HepG2 (cell line): Measurements from ENCODE around the gene AHCYL2. TPM values are rescaled to one million over a fixed set of nuclear protein-coding genes. Genes with fewer than 3 reads are reported as not detected.

ENCODE experiments used
- ATAC-seq: fragments of 200-7000 bp; cut with Tn5 transposase; 3 replicates; pipeline ENCODE4 v1.9.1; 2020; ENCODE audit warnings: mild to moderate bottlenecking, moderate library complexity
- BruUV-seq: library from RNA; stranded (reverse); fragments of 400-500 nt; replicated peaks from 2 replicates; lab custom pipeline; 2021; lab: Mats Ljungman, UMichigan
- CTCF ChIA-PET: fragments of 300-600 bp; formaldehyde crosslinking; extraction: SDS; loops from one replicate; lab custom pipeline; 2021; ENCODE audit warnings: low total read pairs, inconsistent platforms, low intra/inter-chr PET ratio; lab: Yijun Ruan, JAX
- POLR2A ChIA-PET: fragments of 350-600 bp; sonication (Branson Sonifier 250); formaldehyde crosslinking; loops from one replicate; lab custom pipeline; 2020; ENCODE audit warnings: antibody characterized with exemption, inconsistent platforms; lab: Yijun Ruan, JAX
- DNase-seq: peaks from one replicate; pipeline ENCODE4 v3.0.0-alpha.2; 2015; ENCODE audit warnings: low spot score
- FAIRE-seq: peaks from 3 replicates; lab custom pipeline; 2011; peaks lifted over from hg19 to GRCh38; lab: Jason Lieb, UNC
- H2AFZ ChIP-seq: one replicate; pipeline ENCODE4 v1.6.1; 2011; ENCODE audit warnings: low read length, inconsistent platforms
- H3K27ac ChIP-seq: fragments of 300-600 bp; 3 replicates; pipeline ENCODE4 v1.8.0; 2011; ENCODE audit warnings: mixed run types, mild to moderate bottlenecking, mixed read lengths, low read length, inconsistent platforms; ENCODE audit not compliant: insufficient read depth; ENCODE audit errors: extremely low read length
- H3K27me3 ChIP-seq, 2 experiments: fragments of 200-600 bp in 1 of 2; 2 replicates in 1 of 2; 3 replicates in 1 of 2; pipeline versions ENCODE4 v1.6.0 to v1.8.0; 2011; ENCODE audit warnings: low read length in 2 of 2, mild to moderate bottlenecking in 2 of 2, moderate library complexity in 2 of 2, inconsistent platforms in 1 of 2; ENCODE audit not compliant: insufficient read depth in 2 of 2, control insufficient read depth in 1 of 2
- H3K36me3 ChIP-seq, 2 experiments: fragments of 200-600 bp in 1 of 2; replicated peaks in 1 of 2; 2 replicates in 1 of 2; 3 replicates in 1 of 2; pipeline versions ENCODE4 v1.5.1 to v1.8.0; 2011; ENCODE audit warnings: low read length in 2 of 2, inconsistent platforms in 1 of 2; ENCODE audit not compliant: insufficient read depth in 2 of 2, control insufficient read depth in 1 of 2
- H3K4me1 ChIP-seq: 2 replicates; pipeline ENCODE4 v1.5.1; 2012; ENCODE audit warnings: low read length, inconsistent platforms; ENCODE audit not compliant: insufficient read depth
- H3K4me2 ChIP-seq: 2 replicates; pipeline ENCODE4 v1.6.0; 2011; ENCODE audit warnings: low read depth, low read length, inconsistent platforms
- H3K4me3 ChIP-seq, 3 experiments: fragments of 200-600 bp in 1 of 3; sonication (generic), shearing (Covaris generic) in 1 of 3; replicated peaks in 1 of 3; 2 replicates each; pipeline ENCODE4 v1.5.1; 2011 to 2016; ENCODE audit warnings: low read length in 3 of 3, inconsistent platforms in 2 of 3, low read depth in 2 of 3, mild to moderate bottlenecking in 2 of 3, control low read depth in 1 of 3, mixed read lengths in 1 of 3; ENCODE audit not compliant: insufficient read depth in 1 of 3
- H3K79me2 ChIP-seq: one replicate; pipeline ENCODE4 v1.6.1; 2011; ENCODE audit warnings: low read length, inconsistent platforms; ENCODE audit not compliant: insufficient read depth
- H3K9ac ChIP-seq: 2 replicates; pipeline ENCODE4 v1.6.0; 2011; ENCODE audit warnings: mild to moderate bottlenecking, low read depth, low read length, inconsistent platforms; ENCODE audit not compliant: insufficient read depth
- H3K9me3 ChIP-seq: 2 replicates; pipeline ENCODE4 v1.5.1; 2012; ENCODE audit warnings: mild to moderate bottlenecking, low read length
- H4K20me1 ChIP-seq: 2 replicates; pipeline ENCODE4 v1.6.0; 2011; ENCODE audit warnings: inconsistent platforms, mild to moderate bottlenecking, low read length, moderate library complexity; ENCODE audit not compliant: insufficient read depth
- ARHGAP35 ChIP-seq: sonication (generic); formaldehyde crosslinking; IDR thresholded peaks from 2 replicates; pipeline ENCODE4 v1.9.0; 2022; ENCODE audit warnings: mild to moderate bottlenecking, inconsistent platforms, moderate library complexity, missing genetic modification reagents, borderline replicate concordance
- FOSL2 ChIP-seq: sonication (generic); formaldehyde crosslinking; IDR thresholded peaks from 2 replicates; pipeline ENCODE4 v1.4.0; 2020; ENCODE audit warnings: missing genetic modification reagents
- FOXC1 ChIP-seq: sonication (generic); formaldehyde crosslinking; IDR thresholded peaks from 2 replicates; pipeline ENCODE4 v1.8.0; 2022; ENCODE audit warnings: mild to moderate bottlenecking, missing genetic modification reagents, borderline replicate concordance
- HBP1 ChIP-seq: IDR thresholded peaks from 2 replicates; pipeline ENCODE4 v1.6.1; 2016; ENCODE audit warnings: low read depth, control low read depth
- HMG20B ChIP-seq: conservative IDR thresholded peaks from 2 replicates; pipeline ENCODE4 v1.6.1; 2016; ENCODE audit warnings: missing genetic modification reagents, missing compliant biosample characterization
- MEIS1 ChIP-seq: sonication (generic); formaldehyde crosslinking; IDR thresholded peaks from 2 replicates; pipeline ENCODE4 v1.9.0; 2021; ENCODE audit warnings: mild to moderate bottlenecking, missing genetic modification reagents, moderate library complexity, borderline replicate concordance
- PATZ1 ChIP-seq: sonication (generic); formaldehyde crosslinking; IDR thresholded peaks from 2 replicates; pipeline ENCODE4 v1.4.0; 2020; ENCODE audit warnings: missing genetic modification reagents
- ZNF616 ChIP-seq: sonication (generic); formaldehyde crosslinking; IDR thresholded peaks from 2 replicates; pipeline ENCODE4 v1.5.0; 2020; ENCODE audit warnings: low read depth, mild to moderate bottlenecking, missing genetic modification reagents
- ZNF709 ChIP-seq: sonication (generic); formaldehyde crosslinking; IDR thresholded peaks from 2 replicates; pipeline ENCODE4 v1.5.0; 2020; ENCODE audit warnings: mild to moderate bottlenecking, missing genetic modification reagents
- ZNF746 ChIP-seq: sonication (generic); formaldehyde crosslinking; IDR thresholded peaks from 2 replicates; pipeline ENCODE4 v1.8.0; 2022; ENCODE audit warnings: mild to moderate bottlenecking, missing genetic modification reagents
- ZNF775 ChIP-seq: sonication (generic); formaldehyde crosslinking; IDR thresholded peaks from 2 replicates; pipeline ENCODE4 v1.4.0; 2020; ENCODE audit warnings: missing genetic modification reagents, mild to moderate bottlenecking, moderate library complexity, borderline replicate concordance
- ZNF790 ChIP-seq: sonication (generic); formaldehyde crosslinking; IDR thresholded peaks from 2 replicates; pipeline ENCODE4 v1.8.0; 2022; ENCODE audit warnings: missing genetic modification reagents, mild to moderate bottlenecking, borderline replicate concordance
- ZNF850 ChIP-seq: sonication (generic); formaldehyde crosslinking; conservative IDR thresholded peaks from 2 replicates; pipeline ENCODE4 v1.9.0; 2021; ENCODE audit warnings: mild to moderate bottlenecking, missing genetic modification reagents
- WGBS: methylation state at CpG from one replicate; pipeline ENCODE4 v1.1.6; 2017; ENCODE audit warnings: low lambda C conversion rate; 5-methylcytosine and 5-hydroxymethylcytosine counted together
- in situ Hi-C: cut with HindIII; loops from 2 replicates; pipeline ENCODE4 v1.10.0; 2017; ENCODE audit warnings: low pct_unique_long_range_greater_than_20kb; ENCODE audit not compliant: extremely low pct_ligation_motif_present
- intact Hi-C: fragments of 100-400 bp; cut with micrococcal nuclease; formaldehyde crosslinking; loops from one replicate; pipeline ENCODE4 v1.10.0; 2022; ENCODE audit not compliant: unreplicated experiment
- polyA plus RNA-seq, 8 experiments: library from polyadenylated mRNA; depleted of rRNA in 3 of 8; stranded (reverse) in 7 of 8; unstranded in 1 of 8; fragments of >200 nt; fragmentation: Illumina TruSeq in 4 of 8; extraction: Trizol in 4 of 8; gene quantifications; 2 replicates each; pipeline versions ENCODE4 v1.2.1 to v1.2.3, GENCODE V29; 2011 to 2016; ENCODE audit warnings: low read depth in 4 of 8, missing spikeins in 1 of 8, mixed read lengths in 1 of 8; ENCODE audit not compliant: insufficient read depth in 1 of 8
- total RNA-seq, 5 experiments: library from RNA; depleted of rRNA; stranded (reverse); fragments of >200 nt; fragmentation: Illumina TruSeq; extraction: Trizol; gene quantifications; 2 replicates each; pipeline ENCODE4 v1.2.3, GENCODE V29; 2016; ENCODE audit warnings: low read depth in 1 of 5

The AHCYL2 gene
- total and polyA plus RNA-seq, 2 of the 13 experiments (the other 11 are each of a cell fraction or from before 2014, with no cell fraction given) = 9.5 to 14.7 TPM

- TF ChIP-seq ARHGAP35 (CRISPR knock-in tag) (no peak), HMG20B (CRISPR knock-in tag) (no peak), ZNF790 (no peak), MEIS1 (CRISPR knock-in tag) (no peak), HBP1 (CRISPR knock-in tag) (no peak), FOSL2 (no peak), ZNF775 (no peak)
Measured at GRCh38 chr7:129436335-129436923, 211.6 kb downstream of the AHCYL2 start (continued).

GRCh38 chr7:129437190-129437589 is 212.4 kb downstream of the AHCYL2 start:
- in situ Hi-C loops = no loop called here
- BruUV-seq = no TSS peak
- DNase-seq (no peak), FAIRE-seq (no peak)
- Histone ChIP-seq H4K20me1 (no peaks in the 10 kb centered on the region), H3K4me2 (no peak overlapping the region), H3K36me3 (no peaks in the 10 kb centered on the region)
- TF ChIP-seq FOXC1 (no peak), ZNF746 (CRISPR knock-in tag) (no peak), ZNF850 (CRISPR knock-in tag) (no peak), ZNF709 (CRISPR knock-in tag) (no peak), ZNF616 (no peak), PATZ1 (no peak)
- TF ChIP-seq, all 625 proteins: peak for 0
- H2AFZ ChIP-seq = no peak overlapping the region
- peaks cover 23% of the 10 kb centered on the region for H3K4me1 ChIP-seq
- H3K79me2 ChIP-seq = no peaks in the 10 kb centered on the region
- no peak overlapping the region for H3K4me3 ChIP-seq
- 93% methylated on average over 5 of the region's 5 CpGs for WGBS
- H3K9ac ChIP-seq = no peak overlapping the region
- no peak overlapping the region for H3K27ac ChIP-seq
- no peaks in the 10 kb centered on the region for H3K9me3 ChIP-seq
- intact Hi-C loops = no loop called here
- CTCF ChIA-PET = no interaction called here
- no peak for ATAC-seq
- no peaks in the 10 kb centered on the region for H3K27me3 ChIP-seq
- POLR2A ChIA-PET = no interaction called here
